Fibroblast of the conjunctiva (primary cell): Measurements from ENCODE around the gene PTPRT.

Source experiments
- DNase-seq: peaks from one replicate; pipeline ENCODE4 v3.0.0-alpha.2; 2010; ENCODE audit warnings: low read depth

The PTPRT gene

DNA sequence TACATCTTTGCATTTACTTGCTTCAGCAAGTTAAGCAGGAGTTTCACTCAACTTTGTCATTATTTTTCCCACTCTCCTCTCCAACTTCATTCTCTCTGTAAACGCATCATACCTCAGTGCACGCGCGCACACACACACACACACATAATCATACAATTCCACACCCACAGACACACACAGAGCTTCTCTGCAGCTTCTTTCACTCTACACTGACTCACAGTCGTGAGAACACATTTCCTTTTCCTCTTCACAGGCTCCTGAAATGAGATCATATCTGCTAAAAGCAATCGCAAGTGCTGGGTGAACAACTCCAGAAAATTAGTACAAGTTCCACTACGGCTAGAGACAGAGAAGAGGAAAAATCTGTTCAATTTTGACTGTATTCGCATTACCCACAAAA, 215.4 kb downstream of the PTPRT start:
- DNase-seq: no peak

DNA sequence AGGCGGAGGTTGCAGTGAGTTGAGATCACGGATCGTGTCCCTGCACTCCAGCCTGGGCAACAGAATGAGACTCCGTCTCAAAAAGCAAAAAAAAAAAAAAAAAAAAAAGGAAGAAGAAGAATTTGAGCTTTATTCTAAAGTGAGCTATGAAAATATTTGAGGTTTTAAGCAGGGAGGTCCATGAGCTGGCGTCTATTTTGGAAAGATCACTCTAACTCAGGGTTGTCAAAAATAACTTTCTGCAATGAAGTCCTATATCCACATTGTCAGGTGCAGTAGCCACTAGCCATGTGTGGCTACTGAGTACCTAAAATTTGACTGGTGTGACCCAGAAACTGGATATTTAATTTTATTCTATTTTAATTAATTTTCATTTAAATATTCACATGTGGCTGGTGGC, 217.1 kb downstream of the PTPRT start:
- no peak for DNase-seq

DNA sequence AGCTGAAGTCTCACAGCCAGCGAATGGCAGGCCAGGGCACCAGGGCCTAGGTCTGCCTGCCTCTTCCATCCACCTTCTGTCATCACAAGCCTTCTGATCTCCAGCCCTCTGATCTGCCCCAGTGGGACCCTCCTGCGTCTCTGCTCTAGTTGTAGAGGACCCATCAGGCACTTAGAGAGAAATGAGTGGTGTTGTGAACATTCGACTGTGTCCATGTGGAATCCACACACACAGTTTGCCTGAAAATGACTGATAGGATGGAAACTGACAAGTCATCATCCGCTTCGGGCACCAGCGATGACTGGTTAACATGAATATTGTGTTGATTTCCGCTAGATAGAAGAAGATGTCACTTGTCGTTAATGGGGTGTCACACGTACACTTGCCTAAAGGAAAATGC, 221.0 kb downstream of the PTPRT start:
- no peak for DNase-seq

DNA sequence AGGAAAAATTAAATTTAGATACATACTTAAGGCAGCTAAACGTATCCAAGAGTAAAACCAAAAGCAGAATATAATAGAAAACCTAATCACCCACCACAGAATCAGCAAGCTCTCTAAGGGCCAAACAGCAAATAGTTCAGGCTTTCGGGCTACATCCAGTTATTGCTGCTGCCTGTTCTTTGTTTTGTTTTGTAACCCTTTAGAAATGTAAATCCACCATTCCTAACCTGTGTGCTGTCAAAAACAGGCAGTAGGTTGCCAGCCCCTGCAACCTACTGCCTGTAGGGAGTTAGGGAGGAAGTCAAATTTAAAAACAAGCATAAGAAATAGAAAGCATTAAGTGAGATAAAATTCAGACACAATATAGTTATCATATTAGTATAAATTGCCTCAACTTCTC, 225.9 kb downstream of the PTPRT start:
- no peak for DNase-seq

DNA sequence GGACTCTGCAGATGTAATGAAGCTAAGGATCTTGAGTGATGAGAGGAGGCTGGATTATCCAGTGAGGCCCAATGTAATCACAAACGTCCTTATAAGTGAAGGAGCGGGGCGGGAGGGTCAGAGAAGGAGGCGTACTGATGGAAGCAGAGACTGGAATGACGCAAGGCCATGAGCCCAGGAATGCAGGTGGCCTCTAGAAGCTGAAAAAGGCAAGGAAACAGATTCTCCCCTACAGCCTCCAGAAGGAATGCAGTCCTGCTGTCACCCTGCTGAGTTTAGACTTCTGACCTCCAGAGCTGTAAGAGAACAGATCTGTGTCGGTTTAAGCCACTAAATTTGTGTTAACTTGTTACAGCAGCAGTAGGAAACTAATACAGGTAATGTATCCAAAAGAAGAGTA, 227.9 kb downstream of the PTPRT start:
- no peak for DNase-seq

DNA sequence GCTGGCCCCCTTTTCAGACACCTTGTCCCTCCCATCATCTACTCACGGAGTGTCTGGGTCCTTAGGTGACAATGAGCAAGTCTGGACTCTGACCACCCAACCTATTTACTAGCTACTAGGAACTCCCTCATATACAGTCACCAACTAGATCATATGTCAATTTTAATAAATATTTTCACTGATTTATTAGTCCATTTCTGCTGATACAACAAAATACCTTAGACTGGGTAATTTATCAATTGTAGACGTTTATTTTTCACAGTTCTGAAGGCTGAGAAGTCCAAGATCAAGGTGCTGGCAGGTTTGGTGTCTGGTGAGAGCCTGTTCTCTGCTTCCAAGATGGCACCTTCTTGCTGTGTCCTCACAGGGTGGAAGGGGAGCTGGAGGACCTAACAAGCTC, 229.7 kb downstream of the PTPRT start:
- DNase-seq: no peak

DNA sequence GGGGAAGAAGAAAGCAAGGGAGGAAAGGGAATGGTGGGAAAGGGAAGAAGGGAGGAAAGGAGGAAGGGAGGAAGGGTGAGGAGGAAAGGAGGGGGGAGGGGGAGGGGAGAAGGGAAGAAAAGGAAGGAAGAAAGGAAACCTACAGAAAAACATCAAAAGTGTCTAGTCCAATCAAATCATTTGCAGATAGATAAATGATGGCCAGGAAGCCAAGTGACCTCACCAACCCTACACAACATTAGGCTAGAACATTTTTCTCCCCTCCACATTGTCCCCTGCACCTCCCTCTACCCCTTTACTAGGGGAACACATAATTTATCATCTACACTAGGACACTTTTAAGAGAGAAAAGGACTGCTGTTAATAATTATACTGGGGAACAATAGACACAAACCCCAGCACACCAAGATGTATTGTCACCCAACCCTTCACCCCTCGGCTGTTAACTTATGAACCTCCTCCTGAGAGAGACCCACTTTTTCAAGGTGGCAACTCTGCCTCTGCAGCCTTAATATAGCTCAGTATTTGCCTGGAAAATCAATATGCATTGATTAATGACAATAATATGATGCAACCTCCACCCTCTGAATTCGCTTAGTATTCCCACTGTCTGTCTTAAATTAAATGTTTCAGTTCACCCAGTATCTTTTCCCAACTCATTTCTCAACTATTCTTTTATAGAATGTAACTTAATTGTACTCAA, 231.2 kb downstream of the PTPRT start:
- no peak for DNase-seq

DNA sequence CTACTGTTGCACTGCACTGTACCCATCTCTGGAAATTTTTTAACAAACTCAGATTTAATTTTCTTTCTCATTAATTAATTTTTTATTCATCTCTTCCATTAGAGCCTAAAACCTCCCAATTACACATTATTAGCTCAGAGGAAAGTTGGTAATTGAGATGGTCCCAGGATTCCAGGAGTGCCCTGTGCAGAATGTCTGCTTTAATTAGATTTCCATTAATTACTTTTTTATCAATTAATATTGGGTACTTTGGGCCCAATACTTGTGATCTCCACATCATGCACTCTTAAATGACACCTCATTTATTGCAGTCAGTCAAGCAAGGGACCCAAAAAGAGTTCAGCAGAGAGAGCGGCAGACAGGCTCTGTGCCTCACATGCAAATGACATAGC, 232.0 kb downstream of the PTPRT start:
- no peak for DNase-seq

DNA sequence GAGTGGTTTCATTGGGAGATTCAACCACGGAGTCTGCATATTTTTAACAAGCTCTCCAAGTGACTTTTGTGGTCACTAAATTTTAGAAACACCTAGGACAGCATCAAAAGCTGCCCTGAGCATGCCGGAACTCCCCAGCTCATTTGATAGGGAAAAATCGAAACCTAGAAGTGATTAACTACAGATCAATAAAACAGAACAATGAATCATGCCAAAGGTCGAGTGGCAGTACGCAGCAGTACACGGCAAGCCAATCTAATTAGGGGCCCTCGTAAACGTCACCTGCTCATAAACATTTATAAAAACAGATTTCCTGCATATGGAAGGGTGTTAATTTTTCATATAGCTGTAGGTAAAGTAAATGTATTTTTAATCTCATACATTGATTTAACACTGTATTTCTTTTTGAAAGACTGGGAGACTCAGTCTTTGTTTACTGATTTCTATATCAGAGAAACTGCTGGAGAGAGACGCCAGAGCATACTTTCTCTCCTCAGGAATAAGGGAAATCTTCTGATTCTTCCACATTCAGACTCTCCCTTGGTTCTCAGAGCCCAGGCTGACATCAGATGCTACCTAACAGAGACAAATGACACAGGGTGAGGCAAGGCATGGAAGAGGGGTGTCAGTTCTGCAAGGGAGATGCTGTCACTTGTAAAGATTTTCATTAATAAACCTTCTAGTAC, 232.5 kb downstream of the PTPRT start:
- no peak for DNase-seq

DNA sequence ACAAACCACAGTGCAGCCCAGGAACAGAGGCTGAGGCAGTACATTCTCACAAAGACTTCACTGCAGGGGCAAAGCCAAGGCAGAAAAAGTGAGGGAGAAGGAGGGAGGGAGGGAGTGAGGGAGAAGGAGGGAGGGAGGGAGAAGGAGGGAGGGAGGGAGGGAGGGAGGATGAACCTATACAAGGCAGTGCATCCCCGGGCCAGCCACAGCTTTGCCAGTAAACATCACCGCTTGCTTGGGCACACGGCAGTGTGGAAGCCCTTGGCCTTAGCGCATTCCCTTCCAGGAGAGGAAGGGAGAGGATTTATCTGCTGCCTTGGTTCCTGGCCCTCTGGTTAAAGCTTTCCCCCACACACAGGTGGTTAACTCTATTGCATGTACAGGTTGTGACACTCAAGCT, 234.0 kb downstream of the PTPRT start:
- DNase-seq: no peak

DNA sequence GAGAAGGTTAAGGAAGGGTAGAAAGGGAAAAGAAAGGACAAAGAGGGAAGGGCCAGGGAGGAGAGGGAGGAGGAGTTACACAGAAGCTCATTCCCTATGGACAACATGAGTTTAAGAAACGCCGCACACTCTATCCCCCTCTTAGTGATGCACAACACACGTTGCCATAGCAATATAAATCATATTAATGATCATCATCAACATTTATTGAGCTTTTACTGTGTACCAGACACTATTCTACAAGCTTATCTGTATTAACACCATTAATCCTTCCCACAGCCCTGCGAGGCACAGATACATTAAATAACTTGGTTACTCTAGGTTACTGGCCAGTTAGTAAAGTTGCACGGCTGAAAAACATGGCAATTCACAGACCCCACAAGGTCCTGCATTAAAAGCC, 234.8 kb downstream of the PTPRT start:
- DNase-seq: no peak

DNA sequence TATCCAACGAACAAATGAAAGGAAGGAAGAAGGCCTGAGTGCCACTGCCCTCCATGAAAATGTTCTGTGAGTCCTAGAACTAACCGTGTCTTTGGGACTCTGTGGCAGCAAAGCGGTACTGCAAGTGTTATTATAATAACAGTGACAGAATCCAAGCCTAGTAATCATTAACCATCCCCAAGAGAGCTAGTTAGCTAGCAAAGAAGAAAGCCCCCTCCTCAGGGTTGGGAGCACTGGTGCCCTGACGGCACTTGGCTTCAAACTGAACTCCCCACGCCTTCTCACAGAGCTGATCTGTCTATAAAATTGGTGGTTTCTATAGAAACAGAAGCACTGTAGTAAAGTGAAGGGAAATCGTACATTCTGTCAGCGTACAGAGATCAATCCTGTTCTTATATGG, 239.8 kb downstream of the PTPRT start:
- no peak for DNase-seq

DNA sequence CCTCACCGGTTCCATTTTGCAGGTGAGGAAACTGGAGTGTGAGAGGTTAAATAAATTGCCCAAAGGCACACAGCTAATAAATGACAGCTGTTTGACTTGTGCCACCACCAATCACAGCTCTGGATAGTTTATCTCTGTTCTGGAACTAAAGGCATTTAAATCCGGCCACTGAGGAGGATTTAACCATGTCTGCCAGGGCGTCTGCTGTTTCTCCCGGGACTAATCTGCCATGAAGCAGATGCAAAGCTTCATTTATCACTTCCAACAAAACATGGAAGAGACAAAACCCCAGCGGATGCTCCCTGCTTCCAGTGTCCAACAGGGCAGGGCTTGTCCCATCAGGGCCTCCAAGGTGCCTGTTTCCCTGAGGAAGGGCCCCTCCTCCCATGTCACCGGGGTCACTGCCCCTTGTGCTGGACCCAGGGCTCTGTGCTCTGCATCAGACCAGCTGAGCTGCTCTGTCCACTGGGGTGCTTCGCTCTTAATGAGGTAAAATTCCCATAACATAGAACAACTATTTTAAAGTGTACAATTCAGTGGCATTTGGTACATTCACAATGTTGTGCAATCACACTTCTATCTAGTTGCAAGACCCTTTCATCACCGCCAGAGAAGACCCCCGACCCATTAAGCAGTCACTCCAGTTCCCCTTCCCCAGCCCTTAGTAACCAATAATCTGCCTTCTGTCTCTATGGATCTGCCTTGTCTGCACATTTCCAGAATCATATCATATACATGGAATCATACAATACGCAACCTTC, 244.3 kb downstream of the PTPRT start:
- DNase-seq: no peak

DNA sequence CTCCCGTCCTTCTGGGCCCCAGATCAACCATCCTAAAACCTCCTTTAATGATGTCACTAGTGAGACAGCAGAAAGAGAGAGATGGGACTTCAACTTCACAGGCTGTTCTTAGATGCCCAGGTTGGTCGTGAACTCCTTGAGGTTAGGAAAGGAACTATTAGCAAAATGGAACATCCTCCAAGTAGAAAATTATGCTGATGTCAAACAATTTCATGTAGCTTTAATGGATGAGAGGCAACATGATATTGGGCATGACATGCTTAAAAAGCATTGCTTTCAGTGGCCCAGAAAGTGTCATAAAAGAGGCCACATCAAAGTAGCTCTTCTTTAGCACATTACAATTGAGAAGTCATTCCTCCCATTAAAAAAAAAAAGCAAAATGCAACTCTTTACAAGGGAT, 248.1 kb downstream of the PTPRT start:
- DNase-seq: no peak

DNA sequence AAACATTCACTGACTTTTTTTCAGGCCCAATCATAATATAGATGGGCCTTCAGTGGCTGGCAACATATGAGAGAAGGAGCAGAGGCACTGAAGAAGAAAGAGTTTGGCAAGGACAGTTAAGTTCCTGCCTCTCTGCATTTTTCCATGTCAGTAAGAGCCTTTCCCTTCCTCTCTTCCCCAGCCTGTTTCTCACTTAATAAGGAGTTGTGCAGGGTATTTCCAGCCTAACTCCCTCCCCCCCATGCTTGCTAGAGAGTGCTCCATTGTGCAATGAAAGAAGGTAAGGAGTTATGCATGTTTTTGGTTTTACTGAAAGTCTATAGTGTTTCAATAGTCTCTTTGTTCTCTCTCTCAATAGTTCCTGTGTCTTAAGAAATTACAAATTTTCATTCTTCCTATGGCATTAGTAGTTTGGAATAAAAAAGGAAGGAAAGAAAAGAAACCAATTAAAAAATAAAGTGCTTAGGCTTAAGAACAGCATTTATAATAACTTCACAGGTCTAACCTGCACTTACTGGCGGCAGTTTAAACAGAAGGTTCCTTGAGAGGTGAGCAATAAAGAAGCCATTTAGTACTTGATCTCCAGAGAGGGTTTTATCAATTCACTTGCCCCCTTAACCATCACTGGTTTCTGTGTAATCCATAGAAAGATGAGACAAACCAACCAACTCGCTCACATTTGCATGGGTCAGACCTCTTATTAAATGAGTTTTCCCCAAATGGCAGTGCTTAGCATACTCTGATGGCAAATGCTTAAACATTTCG, 251.1 kb downstream of the PTPRT start:
- no peak for DNase-seq

DNA sequence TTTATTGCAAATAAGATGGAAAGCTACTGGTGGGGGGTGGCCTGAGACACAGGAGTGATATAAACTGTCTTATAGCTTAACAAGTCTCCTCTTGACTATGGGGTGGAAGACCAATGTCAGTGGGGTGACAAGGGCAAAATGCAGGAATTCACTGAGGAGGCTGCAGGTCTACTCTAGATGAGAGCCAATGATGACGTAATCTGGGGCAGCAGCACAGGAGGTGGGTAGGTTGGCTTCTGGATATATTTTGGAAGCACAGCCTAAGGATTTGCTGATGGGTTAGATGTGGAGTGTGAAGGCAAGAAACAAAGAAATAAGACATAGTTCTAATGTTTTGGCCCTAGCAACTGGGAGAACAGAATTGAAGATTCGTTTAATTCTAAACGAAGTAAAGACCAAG, 253.2 kb downstream of the PTPRT start:
- no peak for DNase-seq

DNA sequence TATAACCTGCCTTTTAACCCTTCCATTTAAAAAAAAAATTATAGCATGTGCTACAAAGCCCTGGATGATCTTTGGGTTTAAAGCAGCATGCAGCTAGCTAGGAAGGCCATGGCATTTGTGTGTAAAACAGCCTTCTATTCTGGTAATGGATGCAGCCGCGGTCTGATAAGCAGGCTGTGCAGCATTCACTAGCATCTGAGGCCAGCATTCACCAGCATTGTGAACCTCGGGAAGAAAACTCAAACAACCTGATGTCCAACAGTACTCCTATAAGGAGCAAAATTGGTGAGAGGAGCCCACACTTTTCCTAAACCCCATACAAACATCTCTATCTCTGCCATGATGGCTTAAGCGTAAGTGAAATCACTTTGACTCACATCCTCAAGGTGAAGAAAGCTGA, 265.5 kb downstream of the PTPRT start:
- no peak for DNase-seq

DNA sequence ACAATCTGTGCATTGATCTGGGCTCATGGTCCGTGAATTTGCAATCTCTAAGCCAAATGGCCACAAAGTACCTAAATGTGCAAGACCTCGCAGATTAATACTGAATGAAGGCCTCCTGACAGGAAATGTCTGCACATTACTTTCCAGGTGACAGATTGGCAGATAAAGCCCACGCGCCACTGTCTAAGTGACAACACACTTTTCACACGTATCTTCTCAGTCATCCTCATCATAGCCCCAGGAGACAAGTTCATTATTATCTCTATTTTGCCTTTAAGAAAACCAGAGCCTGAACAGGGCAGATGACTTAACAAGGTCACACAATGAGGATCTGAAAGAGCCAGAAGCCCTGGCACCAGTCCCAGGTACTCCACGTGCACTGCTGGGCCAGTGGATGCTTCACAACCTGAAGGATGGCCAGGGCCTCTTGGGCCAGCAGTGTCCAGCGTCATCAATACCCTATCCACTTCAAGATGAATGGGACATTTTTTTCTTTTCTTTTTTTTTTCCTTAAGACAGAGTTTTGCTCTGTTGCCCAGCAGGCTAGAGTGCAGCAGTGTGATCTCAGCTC, 266.3 kb downstream of the PTPRT start:
- no peak for DNase-seq

DNA sequence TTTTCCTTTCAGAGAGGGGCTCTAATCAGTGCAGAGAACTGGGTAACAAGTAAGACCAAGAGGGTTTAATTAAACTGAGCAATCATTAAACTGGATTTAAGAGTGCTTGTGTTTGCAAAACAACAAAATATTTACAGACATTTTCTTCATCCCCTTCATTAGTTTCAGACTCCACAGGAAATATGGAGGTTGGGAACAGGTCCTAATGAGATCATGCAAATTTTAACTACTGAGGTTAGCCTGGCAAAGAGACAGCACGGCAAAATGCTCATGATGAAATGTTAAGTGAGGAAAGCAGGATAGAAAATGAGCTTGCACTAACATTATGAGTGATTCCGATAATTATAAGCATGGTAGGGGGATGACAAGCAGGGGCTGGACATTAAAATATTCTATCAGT, 268.9 kb downstream of the PTPRT start:
- DNase-seq: no peak

DNA sequence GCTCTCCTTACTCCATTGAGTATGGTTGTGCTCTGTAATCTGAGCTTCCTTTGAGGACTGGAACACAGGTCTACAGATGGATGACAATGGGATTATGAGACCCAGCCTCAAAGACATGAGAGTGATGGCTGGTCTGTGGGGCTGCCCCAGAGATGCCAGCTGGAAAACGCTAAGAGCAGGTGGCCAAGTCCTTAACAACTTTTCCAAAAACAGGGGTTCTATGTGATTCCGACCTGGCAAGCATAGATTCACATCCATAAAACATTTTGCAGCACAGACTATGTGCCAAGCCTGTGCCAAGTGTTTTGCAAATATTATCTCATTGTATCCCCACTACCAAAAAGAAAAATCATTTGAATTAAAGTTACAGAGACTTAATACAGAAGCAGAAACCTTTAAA, 270.4 kb downstream of the PTPRT start:
- DNase-seq: no peak

DNA sequence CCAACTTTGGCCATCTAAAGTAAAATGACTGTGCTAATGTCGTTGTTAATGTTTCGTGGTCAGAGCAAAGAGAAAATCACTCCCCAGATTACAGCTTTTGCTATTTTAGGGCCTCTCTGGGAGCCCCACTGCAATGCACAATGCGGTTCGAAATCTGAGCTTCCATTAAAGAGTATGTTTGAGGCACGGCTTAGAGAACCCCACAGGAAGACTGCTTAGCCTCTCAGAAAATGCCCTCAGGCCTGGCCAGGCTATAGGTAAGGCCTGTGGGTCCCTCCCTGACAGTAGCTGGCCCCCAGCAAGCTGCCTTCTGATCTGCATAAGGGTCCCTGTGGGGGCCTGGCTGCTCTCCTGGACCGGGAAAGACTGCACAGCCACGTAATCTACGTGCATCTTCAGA, 274.6 kb downstream of the PTPRT start:
- no peak for DNase-seq

DNA sequence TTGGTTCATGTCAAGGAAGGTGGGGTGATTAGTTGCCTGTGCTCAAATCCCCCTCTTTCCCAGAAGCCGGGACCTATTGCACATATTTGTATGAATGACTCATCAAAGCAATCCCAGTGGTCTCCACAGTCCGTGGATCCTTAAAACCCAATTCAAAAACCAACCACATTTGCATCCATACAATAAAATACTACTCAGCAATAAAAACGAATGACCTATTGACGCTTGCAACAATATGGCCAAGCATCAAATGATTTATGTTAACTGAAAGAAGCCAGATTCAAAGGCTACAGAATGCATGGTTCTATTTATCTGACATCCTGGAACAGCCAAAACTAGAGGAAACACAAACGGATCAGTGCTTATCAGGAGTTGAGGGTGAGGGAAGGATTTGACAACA, 275.4 kb downstream of the PTPRT start:
- DNase-seq: no peak
